GM18507 (cell line): ENCODE measurements around the gene KLHDC2.
"Not testable (repeated sequence)": the region's sequence is repeated elsewhere in the genome, so short reads cannot be mapped to it uniquely, and the experiment has no call there.

Source experiments
- DNase-seq: peaks from one replicate; pipeline ENCODE4 v3.0.0; 2011; ENCODE audit warnings: low read depth; ENCODE audit not compliant: insufficient read length; ENCODE audit errors: extremely low spot score
- FAIRE-seq: peaks from 2 replicates; lab custom pipeline; 2011; peaks lifted over from hg19 to GRCh38; lab: Jason Lieb, UNC

KLHDC2 gene, protein sequence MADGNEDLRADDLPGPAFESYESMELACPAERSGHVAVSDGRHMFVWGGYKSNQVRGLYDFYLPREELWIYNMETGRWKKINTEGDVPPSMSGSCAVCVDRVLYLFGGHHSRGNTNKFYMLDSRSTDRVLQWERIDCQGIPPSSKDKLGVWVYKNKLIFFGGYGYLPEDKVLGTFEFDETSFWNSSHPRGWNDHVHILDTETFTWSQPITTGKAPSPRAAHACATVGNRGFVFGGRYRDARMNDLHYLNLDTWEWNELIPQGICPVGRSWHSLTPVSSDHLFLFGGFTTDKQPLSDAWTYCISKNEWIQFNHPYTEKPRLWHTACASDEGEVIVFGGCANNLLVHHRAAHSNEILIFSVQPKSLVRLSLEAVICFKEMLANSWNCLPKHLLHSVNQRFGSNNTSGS

GRCh38 chr14:49767571-49768300 is at the start of gene KLHDC2:
Gene KLHDC2 (plus strand): TSS chr14:49768153. CDS start chr14:49768469, 316 bp downstream.
- FAIRE-seq (peak; percentile 84), DNase-seq (peak; percentile 79)

GRCh38 chr14:49720744-49721143 is 47.2 kb upstream of the KLHDC2 start:
- no peak for FAIRE-seq
- DNase-seq, result no peak

DNA sequence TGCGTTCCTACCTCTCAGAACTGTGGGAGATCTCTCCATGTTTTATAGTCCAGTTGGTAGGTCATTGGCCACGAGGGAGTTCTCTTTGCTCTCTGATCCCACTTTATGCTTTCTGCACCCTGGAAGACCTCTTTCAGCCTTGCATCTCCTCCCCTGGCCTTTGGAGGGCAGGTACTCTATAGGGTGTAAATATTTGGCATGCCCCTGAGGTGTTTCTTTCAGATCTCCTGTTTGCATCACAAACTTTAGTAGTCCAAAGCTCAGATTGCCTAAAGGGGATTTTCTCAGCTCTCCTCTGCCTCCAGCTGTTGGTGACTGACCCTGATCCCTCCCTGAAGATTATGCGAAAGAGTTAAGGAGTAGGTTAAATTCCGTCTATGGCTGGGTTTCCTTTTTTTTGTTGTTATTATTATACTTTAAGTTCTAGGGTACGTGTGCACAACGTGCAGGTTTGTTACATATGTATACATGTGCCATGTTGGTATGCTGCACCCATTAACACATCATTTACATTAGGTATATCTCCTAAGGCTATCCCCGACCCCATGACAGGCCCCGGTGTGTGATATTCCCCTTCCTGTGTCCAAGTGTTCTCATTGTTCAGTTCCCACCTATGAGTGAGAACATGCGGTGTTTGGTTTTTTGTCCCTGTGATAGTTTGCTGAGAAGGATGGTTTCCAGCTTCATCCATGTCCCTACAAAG is 46.1 kb upstream of the KLHDC2 start:
- DNase-seq, FAIRE-seq: not testable (repeated sequence)

GRCh38 chr14:49727171-49727570 is 40.8 kb upstream of the KLHDC2 start:
- no peak for DNase-seq
- FAIRE-seq, result no peak

DNA sequence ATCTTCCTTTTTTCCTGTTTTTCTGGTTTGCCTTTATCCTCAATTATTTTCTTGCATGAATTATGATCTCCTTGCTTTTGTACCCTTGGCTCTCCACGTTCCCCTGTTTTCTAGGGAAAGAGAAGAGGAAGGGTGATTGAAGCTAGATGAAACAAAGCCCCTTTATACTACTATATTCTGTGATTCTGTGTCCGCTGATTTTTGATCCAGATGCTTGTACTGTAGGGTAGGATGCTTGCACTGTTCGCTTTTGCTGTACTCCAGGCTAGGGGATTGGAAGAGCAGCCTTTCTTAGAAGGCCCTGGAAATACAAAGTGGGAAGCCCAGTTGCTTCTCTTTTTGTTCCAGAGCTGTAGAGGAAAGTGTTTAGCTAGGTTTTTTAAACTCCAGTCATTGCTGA is 35.1 kb upstream of the KLHDC2 start:
- DNase-seq (no peak), FAIRE-seq (no peak)

- DNase-seq (no peak), FAIRE-seq (no peak)
These were observed 34.1 kb upstream of the KLHDC2 start for GRCh38 chr14:49733836-49734235.

DNA sequence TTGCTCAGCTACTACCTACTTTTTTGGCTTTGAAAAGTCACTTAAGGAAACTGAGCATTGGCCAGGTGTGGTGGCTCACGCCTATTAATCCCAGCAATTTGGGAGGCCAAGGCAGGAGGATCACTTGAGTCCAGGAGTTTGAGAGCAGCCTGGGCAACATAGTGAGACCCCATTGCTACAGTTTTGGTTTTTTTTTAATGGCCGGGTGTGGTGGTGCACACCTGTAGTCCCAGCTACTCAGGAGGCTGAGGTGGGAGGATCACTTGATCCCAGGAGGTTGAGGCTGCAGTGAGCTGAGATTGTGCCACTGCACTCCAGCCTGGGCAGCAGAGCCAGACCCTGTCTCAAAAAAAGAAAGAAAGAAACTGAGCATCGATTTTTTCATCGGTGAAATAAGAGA is 32.3 kb upstream of the KLHDC2 start:
- not testable (repeated sequence) for DNase-seq, FAIRE-seq

GRCh38 chr14:49745191-49745590 is 22.8 kb upstream of the KLHDC2 start:
- DNase-seq (no peak), FAIRE-seq (no peak)

DNA sequence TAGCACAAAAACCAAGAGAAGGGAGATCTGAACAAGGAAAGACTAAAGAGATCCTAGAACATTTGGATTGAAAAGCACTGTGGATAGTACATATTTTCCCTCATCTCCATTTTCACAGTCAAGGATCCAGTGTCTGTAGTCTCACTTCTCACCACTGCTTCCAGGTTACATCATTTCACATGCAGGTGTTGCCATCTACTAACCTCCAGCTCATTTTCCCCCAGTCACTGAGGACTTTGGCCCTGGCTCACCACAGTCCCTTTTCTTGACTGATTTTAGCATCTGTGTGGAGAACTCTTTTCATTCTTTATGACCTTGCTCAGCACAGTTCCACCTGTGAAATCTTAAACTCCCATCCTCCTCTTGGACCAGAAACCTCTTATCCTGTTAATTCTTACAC is 21.5 kb upstream of the KLHDC2 start:
- DNase-seq, FAIRE-seq: not testable (repeated sequence)

DNA sequence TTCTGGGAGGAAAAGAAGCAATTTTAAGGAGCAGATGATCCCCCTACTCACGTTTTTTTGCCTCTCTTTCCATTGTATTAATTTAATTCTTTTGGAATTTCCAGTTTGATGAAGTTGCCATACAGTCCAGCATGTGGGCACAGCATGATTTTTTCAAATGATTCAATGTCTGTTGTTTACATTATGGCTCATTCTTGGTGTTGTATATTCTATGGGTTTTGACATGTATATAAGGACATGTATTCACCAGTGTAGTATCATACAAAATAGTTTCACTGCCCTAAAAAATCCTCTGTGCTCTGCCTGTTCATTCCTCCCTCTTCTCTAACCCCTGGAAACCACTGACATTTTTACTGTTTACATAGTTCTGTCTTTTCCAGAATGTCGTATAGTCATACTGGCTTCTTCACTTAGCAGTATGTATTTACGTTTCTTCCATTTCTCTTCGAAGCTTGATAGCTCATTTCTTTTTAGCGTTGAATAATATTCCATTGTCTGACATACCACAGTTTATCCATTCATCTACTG is 13.3 kb upstream of the KLHDC2 start:
- DNase-seq (no peak), FAIRE-seq (no peak)

DNA sequence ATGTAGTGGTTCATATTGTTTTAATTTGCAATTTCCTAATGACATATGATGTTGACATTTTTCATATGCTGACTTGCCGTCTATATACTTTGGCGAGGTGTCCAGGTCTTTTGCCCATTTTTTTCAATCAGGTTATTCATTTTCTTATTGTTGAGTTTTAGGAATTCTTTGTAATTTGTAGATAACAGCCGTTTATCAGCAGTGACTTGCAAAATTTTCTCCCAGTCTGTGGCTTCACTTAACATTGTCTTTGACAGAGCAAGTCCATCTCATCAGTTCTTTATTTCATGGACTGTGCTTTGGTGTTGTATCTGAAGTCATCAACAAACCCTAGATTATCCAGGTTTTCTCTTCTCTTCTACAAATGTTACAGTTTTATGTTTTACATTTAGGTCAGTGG is 12.6 kb upstream of the KLHDC2 start:
- DNase-seq (no peak), FAIRE-seq (no peak)

- FAIRE-seq (peak; percentile 5), DNase-seq (no peak)
These were observed 6.0 kb upstream of the KLHDC2 start for GRCh38 chr14:49761839-49762551.

- DNase-seq (no peak), FAIRE-seq (no peak)
These were observed 1.1 kb upstream of the KLHDC2 start for GRCh38 chr14:49766839-49767238.

DNA sequence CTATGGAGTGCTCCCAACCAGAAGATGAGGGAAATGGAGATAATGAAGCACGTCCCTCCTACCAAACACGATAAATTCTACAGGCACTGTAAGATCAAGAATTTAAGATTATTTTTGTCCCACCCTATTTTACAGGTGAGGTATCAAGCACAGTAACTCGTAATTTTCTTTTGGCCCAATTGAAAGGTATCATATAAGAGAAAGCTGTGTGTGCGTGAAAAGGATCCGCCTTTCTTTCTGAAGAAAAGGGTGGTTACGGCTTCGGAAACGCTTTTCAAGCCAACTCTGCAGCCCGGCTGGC is 733 bp upstream of the KLHDC2 start:
- no peak for FAIRE-seq

DNA sequence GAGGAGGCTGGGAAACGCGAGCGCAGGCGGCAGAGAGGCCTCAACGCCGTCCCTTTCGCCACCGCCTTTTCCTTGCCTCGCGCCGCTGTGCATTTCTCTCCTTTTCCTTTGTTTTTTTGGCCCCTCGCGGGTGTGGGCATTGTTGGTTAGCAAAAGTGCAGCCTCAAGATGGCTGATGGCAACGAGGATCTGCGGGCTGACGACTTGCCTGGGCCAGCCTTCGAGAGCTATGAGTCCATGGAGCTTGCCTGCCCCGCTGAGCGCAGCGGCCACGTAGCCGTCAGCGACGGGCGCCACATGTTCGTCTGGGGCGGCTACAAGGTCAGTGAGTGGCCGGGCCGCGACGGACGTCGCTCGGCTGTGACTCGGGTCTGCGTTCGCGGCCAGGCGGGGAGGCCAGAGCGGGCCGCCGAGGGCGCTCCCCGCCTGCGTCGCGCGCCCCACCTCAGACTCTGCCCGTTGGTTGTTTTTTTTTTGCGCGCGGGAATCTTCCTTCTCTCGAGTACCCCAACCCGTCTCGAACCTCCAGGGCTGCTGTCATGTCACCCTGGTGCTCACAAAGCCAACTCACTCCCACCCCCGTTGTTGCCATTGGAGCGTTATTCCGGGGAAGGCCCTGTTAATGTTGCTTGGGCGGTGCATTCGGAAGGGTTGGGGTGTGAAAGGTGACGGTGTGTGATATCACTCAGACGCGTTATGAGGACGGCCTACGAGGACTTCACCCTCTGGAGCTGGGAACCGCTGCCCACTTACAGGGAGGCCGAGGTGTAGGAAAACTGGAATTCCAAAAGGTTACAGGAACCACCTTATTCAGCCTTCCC is 558 bp downstream of the KLHDC2 start:
- peak; percentile 26 for FAIRE-seq
- DNase-seq, result no peak

More for the DNA sequence above, 733 bp upstream of the KLHDC2 start:
- DNase-seq, result no peak

DNA sequence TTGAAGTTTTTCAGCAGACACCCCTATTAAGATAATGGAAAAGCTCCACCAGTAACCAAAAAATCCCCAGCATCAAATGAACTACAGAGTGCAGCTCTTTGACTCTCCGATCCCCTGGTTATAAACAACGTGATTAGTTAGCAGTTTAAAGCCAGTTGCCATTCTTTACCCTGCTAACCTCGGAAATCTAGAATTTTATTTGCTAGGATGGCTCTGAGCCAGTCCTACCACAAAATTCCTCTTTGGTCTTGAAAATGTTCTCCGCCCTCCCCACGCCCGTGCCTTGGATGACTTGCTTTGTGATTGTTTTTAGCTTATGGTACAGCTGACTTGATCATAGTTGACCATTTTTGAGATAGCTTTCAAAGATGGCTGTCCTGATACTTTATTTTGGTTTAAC is 1.2 kb downstream of the KLHDC2 start:
- FAIRE-seq, result no peak

DNA sequence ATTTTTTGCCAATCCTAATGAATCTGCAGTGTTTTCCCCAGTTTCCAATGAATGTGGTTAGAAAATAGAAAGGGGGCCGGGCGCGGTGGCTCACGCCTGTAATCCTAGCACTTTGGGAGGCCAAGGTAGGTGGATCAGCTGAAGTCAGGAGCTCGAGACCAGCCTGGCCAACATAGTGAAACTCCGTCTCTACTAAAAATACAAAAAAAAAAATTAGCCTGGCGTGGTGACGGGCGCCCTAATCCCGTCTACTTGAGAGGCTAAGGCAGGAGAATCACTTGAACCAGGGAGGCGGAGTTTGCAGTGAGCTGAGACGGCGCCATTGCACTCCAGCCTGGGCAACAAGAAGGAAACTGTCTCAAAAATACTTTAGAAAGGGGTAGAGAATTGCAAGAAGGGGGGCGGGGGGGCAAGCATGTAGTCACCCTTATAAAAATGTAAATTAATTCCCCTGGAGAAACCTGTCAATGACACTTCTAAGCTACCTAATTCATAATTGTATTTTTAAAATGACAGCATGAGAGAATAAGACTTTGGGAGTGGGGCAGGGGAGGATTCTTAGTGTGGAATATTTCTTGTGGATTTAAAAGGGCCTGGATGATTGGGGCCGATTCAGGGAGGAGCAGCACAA is 1.7 kb downstream of the KLHDC2 start:
- FAIRE-seq, result no peak
- DNase-seq, result no peak

More for the DNA sequence above, 1.2 kb downstream of the KLHDC2 start:
- DNase-seq, result no peak

- DNase-seq (no peak), FAIRE-seq (no peak)
These were observed 2.4 kb downstream of the KLHDC2 start for GRCh38 chr14:49770212-49770817.
